ENCODE data around the gene GEMIN7.

DNA sequence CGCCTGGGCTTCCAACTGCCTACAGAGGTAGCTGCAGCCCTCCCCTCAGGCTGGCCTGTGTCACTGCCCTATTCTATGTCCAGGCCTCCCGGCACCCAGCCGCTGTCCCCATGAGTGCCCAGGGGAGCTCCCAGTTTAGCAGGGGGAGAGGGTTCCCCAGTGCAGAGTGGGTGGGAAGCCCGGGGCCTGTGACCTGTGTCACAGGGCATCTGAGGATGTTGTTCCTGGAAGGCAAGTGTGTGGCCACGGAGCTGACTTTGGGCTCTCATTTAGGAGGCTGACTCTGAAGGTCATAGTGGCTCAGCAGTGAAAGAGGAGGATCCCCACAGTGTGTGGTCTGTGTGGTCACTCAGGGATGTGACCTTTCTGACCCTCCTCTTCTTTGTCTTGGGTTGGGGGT lies 39.0 kb downstream of the GEMIN7 start:
- TF ChIP-seq, protein P1, sequence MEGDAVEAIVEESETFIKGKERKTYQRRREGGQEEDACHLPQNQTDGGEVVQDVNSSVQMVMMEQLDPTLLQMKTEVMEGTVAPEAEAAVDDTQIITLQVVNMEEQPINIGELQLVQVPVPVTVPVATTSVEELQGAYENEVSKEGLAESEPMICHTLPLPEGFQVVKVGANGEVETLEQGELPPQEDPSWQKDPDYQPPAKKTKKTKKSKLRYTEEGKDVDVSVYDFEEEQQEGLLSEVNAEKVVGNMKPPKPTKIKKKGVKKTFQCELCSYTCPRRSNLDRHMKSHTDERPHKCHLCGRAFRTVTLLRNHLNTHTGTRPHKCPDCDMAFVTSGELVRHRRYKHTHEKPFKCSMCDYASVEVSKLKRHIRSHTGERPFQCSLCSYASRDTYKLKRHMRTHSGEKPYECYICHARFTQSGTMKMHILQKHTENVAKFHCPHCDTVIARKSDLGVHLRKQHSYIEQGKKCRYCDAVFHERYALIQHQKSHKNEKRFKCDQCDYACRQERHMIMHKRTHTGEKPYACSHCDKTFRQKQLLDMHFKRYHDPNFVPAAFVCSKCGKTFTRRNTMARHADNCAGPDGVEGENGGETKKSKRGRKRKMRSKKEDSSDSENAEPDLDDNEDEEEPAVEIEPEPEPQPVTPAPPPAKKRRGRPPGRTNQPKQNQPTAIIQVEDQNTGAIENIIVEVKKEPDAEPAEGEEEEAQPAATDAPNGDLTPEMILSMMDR (IDR thresholded peaks at IDR 0.05; ENCODE audit: low read depth, low read length), result no peak
- no peak for TF ChIP-seq EZH2phosphoT487 (IDR thresholded peaks at IDR 0.05; ENCODE audit: low read depth)
